Measurements from ENCODE around the gene ZNF516.

Gene ZNF516

GRCh38 chr18:76374330-76375281 lies 120.4 kb downstream of the ZNF516 start:
- Histone ChIP-seq H3K27me3 (replicated peaks) (no peaks in the 10 kb centered on the region), H3K4me3 (ENCODE audit: low read depth, low read length) (no peak overlapping the region), H3K36me3 (replicated peaks) (peaks cover 21% of the 10 kb centered on the region), H3K27ac (no peak overlapping the region)
- no peak for DNase-seq
- TF ChIP-seq CTCF (IDR thresholded peaks at IDR 0.05; ENCODE audit: low read depth, low read length, missing control alignments) = no peak
- in situ Hi-C loops (cut with HindIII; ENCODE audit: low pct_ligation_motif_present, low sequenced_read_pairs) = no loop called here

GRCh38 chr18:76373297-76373696 lies 121.7 kb downstream of the ZNF516 start:
- in situ Hi-C loops (cut with HindIII; ENCODE audit: low pct_ligation_motif_present, low sequenced_read_pairs) = no loop called here
- peaks cover 14% of the 10 kb centered on the region for H3K36me3 ChIP-seq (replicated peaks)
- no peak for TF ChIP-seq CTCF (IDR thresholded peaks at IDR 0.05; ENCODE audit: low read depth, low read length, missing control alignments)
- H3K27ac ChIP-seq = no peak overlapping the region
- no peaks in the 10 kb centered on the region for H3K27me3 ChIP-seq (replicated peaks)
- no peak overlapping the region for H3K4me3 ChIP-seq (ENCODE audit: low read depth, low read length)
- DNase-seq = no peak

DNA sequence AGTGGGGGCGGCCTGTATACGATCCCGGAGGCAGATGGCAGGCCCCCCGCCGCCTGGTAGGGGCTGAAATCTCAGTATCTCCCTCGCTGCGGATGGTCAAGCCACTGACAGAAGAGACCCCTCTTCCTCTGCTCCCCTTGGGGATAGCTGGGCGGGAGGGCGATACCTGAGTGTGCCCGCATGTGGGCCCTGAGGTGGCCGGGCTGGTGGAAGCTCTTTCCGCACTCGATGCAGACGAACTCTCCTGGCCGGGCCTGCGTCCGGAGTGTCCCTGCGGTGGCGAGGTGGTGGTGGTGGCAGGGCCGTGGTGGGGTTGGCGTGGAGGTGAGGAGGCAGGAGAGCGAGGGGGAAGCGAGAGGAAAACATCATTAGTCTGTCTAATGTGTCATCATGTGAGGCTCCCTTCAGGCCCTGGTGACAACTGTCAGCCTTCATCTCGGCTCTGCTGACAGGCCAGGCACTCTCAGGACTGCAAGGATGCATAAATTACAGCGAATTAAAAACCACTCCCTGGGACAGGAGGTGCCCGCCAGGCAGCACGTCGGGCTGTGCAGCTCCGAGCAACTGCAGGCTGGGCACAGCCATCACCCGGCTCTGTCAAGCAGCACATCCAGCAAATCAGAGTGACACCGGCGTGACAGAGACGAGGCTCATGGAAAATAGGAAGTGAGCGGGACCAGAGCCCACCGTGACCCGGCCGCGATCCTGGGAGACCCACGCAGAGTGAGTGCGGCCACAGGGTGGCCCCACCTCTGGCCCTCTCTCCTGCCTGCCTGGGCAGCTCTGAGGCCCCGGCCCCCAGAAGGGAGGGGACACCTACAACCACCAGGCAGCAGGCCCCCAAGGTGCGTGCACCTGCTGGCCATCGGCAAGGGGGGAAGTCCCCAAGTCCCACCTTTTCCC lies 123.5 kb downstream of the ZNF516 start:
- no peak for DNase-seq
- Histone ChIP-seq H3K36me3 (replicated peaks) (peaks cover 14% of the 10 kb centered on the region), H3K4me3 (ENCODE audit: low read depth, low read length) (no peak overlapping the region), H3K27ac (no peak overlapping the region), H3K27me3 (replicated peaks) (no peaks in the 10 kb centered on the region)
- in situ Hi-C loops (cut with HindIII; ENCODE audit: low pct_ligation_motif_present, low sequenced_read_pairs) = no loop called here
- no peak for TF ChIP-seq CTCF (IDR thresholded peaks at IDR 0.05; ENCODE audit: low read depth, low read length, missing control alignments)

DNA sequence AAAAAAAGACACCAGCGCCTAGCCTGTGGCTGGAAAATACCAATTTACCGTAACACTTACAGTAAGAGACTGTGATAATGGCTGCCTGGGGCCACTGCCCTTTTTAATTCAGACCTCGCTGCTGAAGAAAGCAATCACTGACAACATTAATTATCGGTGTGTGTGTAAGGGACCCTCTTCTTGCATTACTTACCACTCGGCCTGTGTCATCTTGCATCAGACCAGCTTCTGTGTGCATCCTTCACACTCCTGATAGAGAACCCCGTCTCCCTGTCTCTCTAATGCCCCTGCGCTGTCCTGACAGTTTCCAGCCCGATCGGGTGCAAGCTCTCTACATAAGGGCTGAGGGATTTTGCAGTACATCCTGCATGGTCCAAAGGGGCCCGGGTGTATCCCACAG lies 124.4 kb downstream of the ZNF516 start:
- in situ Hi-C loops (cut with HindIII; ENCODE audit: low pct_ligation_motif_present, low sequenced_read_pairs) = no loop called here
- no peak for DNase-seq
- no peak overlapping the region for H3K27ac ChIP-seq
- H3K36me3 ChIP-seq (replicated peaks) = peaks cover 14% of the 10 kb centered on the region
- TF ChIP-seq CTCF (IDR thresholded peaks at IDR 0.05; ENCODE audit: low read depth, low read length, missing control alignments) = no peak
- H3K27me3 ChIP-seq (replicated peaks) = no peaks in the 10 kb centered on the region
- H3K4me3 ChIP-seq (ENCODE audit: low read depth, low read length) = no peak overlapping the region

DNA sequence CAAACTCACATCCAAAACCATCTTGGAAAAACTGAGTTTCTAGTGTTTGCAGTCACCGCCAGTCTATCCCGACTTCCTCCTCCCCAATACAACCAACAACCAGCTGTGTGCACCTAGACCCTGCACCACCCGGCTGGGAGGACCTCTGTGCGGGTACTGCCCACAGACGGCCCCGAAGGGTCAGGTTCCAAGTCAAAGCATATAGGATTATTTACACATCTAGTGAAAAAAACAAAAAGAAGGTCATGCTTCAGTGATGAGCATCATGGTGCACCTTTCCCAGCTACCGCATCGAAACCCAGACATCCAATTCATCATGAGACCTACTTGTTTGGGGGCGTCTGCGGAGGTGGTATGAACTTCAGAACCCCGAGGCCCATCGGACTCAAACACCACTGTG lies 124.8 kb downstream of the ZNF516 start:
- no peak for TF ChIP-seq CTCF (IDR thresholded peaks at IDR 0.05; ENCODE audit: low read depth, low read length, missing control alignments)
- DNase-seq = no peak
- Histone ChIP-seq H3K4me3 (ENCODE audit: low read depth, low read length) (no peak overlapping the region), H3K27me3 (replicated peaks) (no peaks in the 10 kb centered on the region), H3K27ac (no peak overlapping the region), H3K36me3 (replicated peaks) (peaks cover 14% of the 10 kb centered on the region)
- in situ Hi-C loops (cut with HindIII; ENCODE audit: low pct_ligation_motif_present, low sequenced_read_pairs) = no loop called here
